NCI-H524 treated with DMSO at 0.1 percent for 48 hours (cell line): ENCODE results near the gene PRM1.
"Not testable (repeated sequence)": the region's sequence is repeated elsewhere in the genome, so short reads cannot be mapped to it uniquely, and the experiment has no call there.

ENCODE experiments used
- DNase-seq: peaks from one replicate; lab custom pipeline; 2025; lab: John Stamatoyannopoulos, UW

The PRM1 gene

GRCh38 chr16:11314309-11314894 lies 33.3 kb upstream of the PRM1 start:
- DNase-seq: no peak

GRCh38 chr16:11313493-11314308 lies 32.6 kb upstream of the PRM1 start:
- no peak for DNase-seq

GRCh38 chr16:11312718-11313492 lies 31.8 kb upstream of the PRM1 start:
- no peak for DNase-seq

GRCh38 chr16:11310997-11311561 lies 29.9 kb upstream of the PRM1 start:
- DNase-seq: no peak

- DNase-seq: no peak
Observed at GRCh38 chr16:11310634-11310977, 29.5 kb upstream of the PRM1 start.

GRCh38 chr16:11309895-11310633 lies 28.9 kb upstream of the PRM1 start:
- DNase-seq: no peak

- DNase-seq: no peak
Observed at GRCh38 chr16:11308493-11309283, 27.6 kb upstream of the PRM1 start.

GRCh38 chr16:11307639-11308492 lies 26.7 kb upstream of the PRM1 start:
- DNase-seq: no peak

- DNase-seq: no peak
Observed at GRCh38 chr16:11306997-11307638, 26.0 kb upstream of the PRM1 start.

- DNase-seq: no peak
Observed at GRCh38 chr16:11306381-11306780, 25.3 kb upstream of the PRM1 start.

GRCh38 chr16:11303405-11304138 lies 22.4 kb upstream of the PRM1 start:
- DNase-seq: no peak

GRCh38 chr16:11302977-11303376 lies 21.8 kb upstream of the PRM1 start:
- DNase-seq: no peak

- no peak for DNase-seq
Observed at GRCh38 chr16:11301645-11302501, 20.7 kb upstream of the PRM1 start.

GRCh38 chr16:11300560-11300892 lies 19.4 kb upstream of the PRM1 start:
- no peak for DNase-seq

GRCh38 chr16:11299865-11300559 lies 18.9 kb upstream of the PRM1 start:
- DNase-seq: no peak

- not testable (repeated sequence) for DNase-seq
Observed at GRCh38 chr16:11298950-11299547, 17.9 kb upstream of the PRM1 start.
